Stimulated activated CD8-positive, alpha-beta memory T cell treated with anti-CD3 and anti-CD28 coated beads, Interleukin-15, amount 100 ng/mL, for 48 hours (primary cell): ENCODE data around the gene IKZF4.
"Not testable (repeated sequence)": the region's sequence is repeated elsewhere in the genome, so short reads cannot be mapped to it uniquely, and the experiment has no call there.

Experiments used
- DNase-seq, 2 donors: peaks; one replicate each; pipeline ENCODE4 v3.0.0-alpha.2; 2020; ENCODE audit warnings: low read depth in 2 of 2

The IKZF4 gene

GRCh38 chr12:56040151-56040550 is 19.3 kb downstream of the IKZF4 start:
- no peak for DNase-seq

- no peak for DNase-seq
Observed at GRCh38 chr12:56040963-56041551, 20.2 kb downstream of the IKZF4 start.

- DNase-seq, result peak; percentile 87 to 92
Observed at GRCh38 chr12:56041552-56042429, 20.9 kb downstream of the IKZF4 start, which contains the start of gene RPS26. Gene RPS26, plus strand, starts transcription at chr12:56041918. Its CDS starts 249 bp downstream, at chr12:56042167.

- DNase-seq, result not testable (repeated sequence)
Observed at GRCh38 chr12:56042430-56042813, 21.6 kb downstream of the IKZF4 start.

- DNase-seq, result no peak
Observed at GRCh38 chr12:56042843-56043242, 22.0 kb downstream of the IKZF4 start.

GRCh38 chr12:56046027-56046780 is 25.4 kb downstream of the IKZF4 start:
- DNase-seq, result no peak

- no peak for DNase-seq
Observed at GRCh38 chr12:56053407-56053893, 32.6 kb downstream of the IKZF4 start.

- not testable (repeated sequence) for DNase-seq
Observed at GRCh38 chr12:56059964-56060363, 39.1 kb downstream of the IKZF4 start.

- no peak for DNase-seq
Observed at GRCh38 chr12:56061982-56062381, 41.1 kb downstream of the IKZF4 start.

- no peak for DNase-seq
Observed at GRCh38 chr12:56062996-56063395, 42.2 kb downstream of the IKZF4 start.

- no peak for DNase-seq
Observed at GRCh38 chr12:56071648-56072047, 50.8 kb downstream of the IKZF4 start.

- DNase-seq, result no peak
Observed at GRCh38 chr12:56074396-56074795, 53.6 kb downstream of the IKZF4 start.

GRCh38 chr12:56077966-56078365 is 57.1 kb downstream of the IKZF4 start:
- DNase-seq, result not testable (repeated sequence)

GRCh38 chr12:56078427-56078826 is 57.6 kb downstream of the IKZF4 start:
- DNase-seq, result no peak

GRCh38 chr12:56078931-56079722 is 58.3 kb downstream of the IKZF4 start:
- DNase-seq, result peak; percentile 21 to 25

GRCh38 chr12:56079723-56080555 is 59.1 kb downstream of the IKZF4 start, which contains the start of gene ERBB3:
Gene ERBB3, plus strand, starts transcription at chr12:56080165. Its CDS starts 136 bp downstream, at chr12:56080301.
- DNase-seq, result peak; percentile 55 to 58

GRCh38 chr12:56080556-56081138 is 59.8 kb downstream of the IKZF4 start:
- DNase-seq, result no peak

- no peak for DNase-seq
Observed at GRCh38 chr12:56081393-56082347, 60.8 kb downstream of the IKZF4 start.

- no peak for DNase-seq
Observed at GRCh38 chr12:56082382-56082781, 61.5 kb downstream of the IKZF4 start.
